ENCODE data around the gene CDKAL1.
"Not testable (repeated sequence)": the region's sequence is repeated elsewhere in the genome, so short reads cannot be mapped to it uniquely, and the experiment has no call there.

The CDKAL1 gene

DNA sequence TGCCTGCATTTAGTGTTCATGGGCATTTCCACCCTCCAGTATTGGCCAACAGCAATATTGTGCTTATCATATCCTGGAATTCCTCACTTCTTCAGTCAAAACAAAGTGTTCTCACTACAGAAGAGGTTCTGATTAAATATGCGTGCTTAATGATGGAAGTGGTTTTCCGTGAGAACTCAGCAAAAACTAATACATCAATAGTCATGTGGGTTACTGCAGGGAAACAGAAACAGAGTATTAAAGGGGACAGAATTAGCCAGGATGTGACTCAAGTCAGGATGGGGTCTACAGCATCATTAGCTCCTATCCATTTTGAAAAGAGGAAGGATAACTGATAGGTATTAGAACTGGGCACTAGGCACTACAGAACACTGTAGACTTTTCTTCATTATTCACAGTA is 384.6 kb downstream of the CDKAL1 start:
- Histone ChIP-seq H3K4me1 (ENCODE audit: insufficient read depth, low read length) (peaks cover 4% of the 10 kb centered on the region; the same call in 1 of the 2 replicates), H3K9ac (ENCODE audit: low read depth, low read length) (no peak overlapping the region), H3K36me3 (ENCODE audit: insufficient read depth, low read length) (no peaks in the 10 kb centered on the region), H3K9me3 (ENCODE audit: control insufficient read depth, insufficient read depth, low read length) (peaks cover 9% of the 10 kb centered on the region)

- peaks cover 9% of the 10 kb centered on the region for H3K9me3 ChIP-seq (ENCODE audit: control insufficient read depth, insufficient read depth, low read length)
- H3K36me3 ChIP-seq (ENCODE audit: insufficient read depth, low read length), result no peaks in the 10 kb centered on the region
- H3K9ac ChIP-seq (ENCODE audit: low read depth, low read length), result no peak overlapping the region
- H3K4me1 ChIP-seq (ENCODE audit: insufficient read depth, low read length), result peaks cover 4% of the 10 kb centered on the region; the same call in 1 of the 2 replicates
Measured at GRCh38 chr6:20919677-20920385, 385.6 kb downstream of the CDKAL1 start.

DNA sequence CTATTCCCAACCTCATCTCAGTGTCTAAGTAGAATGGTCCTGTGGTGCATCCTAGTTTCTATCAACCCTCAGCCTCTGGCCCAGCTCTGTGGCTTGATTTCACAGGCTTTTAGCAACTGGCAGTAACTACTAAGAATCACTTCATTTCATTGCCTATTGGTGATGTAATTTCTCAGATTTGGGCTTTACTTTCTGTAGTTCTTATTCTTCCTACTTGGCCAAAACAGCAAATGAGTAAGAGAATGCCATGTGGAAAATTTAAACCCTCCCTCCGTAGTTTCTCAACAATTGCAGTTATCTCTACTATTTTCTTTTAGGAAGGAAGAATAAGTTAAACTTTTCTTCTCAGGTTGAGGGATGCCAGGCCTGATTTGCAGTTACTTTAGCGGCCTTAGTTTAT is 387.3 kb downstream of the CDKAL1 start:
- no peak overlapping the region for H3K9ac ChIP-seq (ENCODE audit: low read depth, low read length)
- no peaks in the 10 kb centered on the region for H3K9me3 ChIP-seq (ENCODE audit: control insufficient read depth, insufficient read depth, low read length)
- H3K4me1 ChIP-seq (ENCODE audit: insufficient read depth, low read length), result peaks cover 4% of the 10 kb centered on the region; the same call in 1 of the 2 replicates

DNA sequence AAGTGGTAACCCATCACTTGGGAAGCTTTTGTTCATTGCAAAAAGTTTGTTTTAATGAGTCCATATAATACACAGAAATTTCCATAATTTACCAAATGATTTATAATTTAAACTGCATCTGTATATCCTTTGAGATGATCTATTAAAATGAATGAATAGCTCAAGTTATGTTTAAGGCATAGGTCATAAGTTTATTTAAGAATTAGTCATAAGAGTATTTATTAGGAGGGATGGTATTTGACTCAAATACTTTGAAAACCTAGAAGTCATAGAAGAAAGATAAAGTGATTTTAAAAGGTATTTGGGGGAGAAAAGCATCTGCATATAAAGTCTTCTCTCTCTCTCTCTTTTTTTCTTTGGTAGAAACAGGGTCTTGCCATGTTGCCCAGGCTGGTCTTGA is 388.5 kb downstream of the CDKAL1 start:
- no peaks in the 10 kb centered on the region for H3K9me3 ChIP-seq (ENCODE audit: control insufficient read depth, insufficient read depth, low read length)
- H3K9ac ChIP-seq (ENCODE audit: low read depth, low read length), result no peak overlapping the region
- H3K4me1 ChIP-seq (ENCODE audit: insufficient read depth, low read length), result peaks cover 4% of the 10 kb centered on the region; the same call in 1 of the 2 replicates
- H3K36me3 ChIP-seq (ENCODE audit: insufficient read depth, low read length), result no peaks in the 10 kb centered on the region

More for the DNA sequence above, 387.3 kb downstream of the CDKAL1 start:
- no peaks in the 10 kb centered on the region for H3K36me3 ChIP-seq (ENCODE audit: insufficient read depth, low read length)

GRCh38 chr6:20924094-20924493 is 389.8 kb downstream of the CDKAL1 start:
- not testable (repeated sequence) for H3K9me3 ChIP-seq (ENCODE audit: control insufficient read depth, insufficient read depth, low read length); H3K9ac ChIP-seq (ENCODE audit: low read depth, low read length); H3K4me1 ChIP-seq (ENCODE audit: insufficient read depth, low read length); H3K36me3 ChIP-seq (ENCODE audit: insufficient read depth, low read length)

DNA sequence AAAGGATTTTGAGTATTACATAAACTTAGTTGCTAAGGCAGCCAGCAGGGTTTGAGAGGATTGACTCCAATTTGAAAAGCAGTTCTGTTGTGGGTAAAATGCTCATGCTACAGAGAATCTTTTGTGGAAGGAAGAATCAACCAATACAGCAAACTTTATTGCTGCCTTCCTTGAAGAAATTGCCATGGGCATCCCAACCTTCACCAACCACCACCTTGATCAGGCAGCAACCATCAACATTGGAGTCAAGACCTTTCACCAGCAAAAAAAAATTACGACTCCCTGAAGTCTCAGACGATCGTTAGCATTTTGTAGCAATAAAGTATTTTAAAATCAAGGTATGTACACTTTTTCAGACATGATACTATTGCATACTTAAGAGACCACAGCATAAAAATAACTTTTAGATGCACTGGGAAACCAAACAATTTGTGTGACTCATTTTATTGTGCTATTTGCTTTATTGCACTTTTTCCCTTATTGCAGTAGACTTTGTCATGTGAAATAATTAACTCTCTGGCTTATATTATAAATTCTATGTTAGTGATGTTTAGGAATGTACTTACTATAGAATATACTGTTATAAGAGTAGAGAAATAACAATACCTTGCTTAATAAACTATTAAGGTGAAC is 390.8 kb downstream of the CDKAL1 start:
- H3K36me3 ChIP-seq (ENCODE audit: insufficient read depth, low read length), result no peaks in the 10 kb centered on the region
- H3K9me3 ChIP-seq (ENCODE audit: control insufficient read depth, insufficient read depth, low read length), result no peaks in the 10 kb centered on the region
- H3K9ac ChIP-seq (ENCODE audit: low read depth, low read length), result no peak overlapping the region
- no peaks in the 10 kb centered on the region for H3K4me1 ChIP-seq (ENCODE audit: insufficient read depth, low read length)

DNA sequence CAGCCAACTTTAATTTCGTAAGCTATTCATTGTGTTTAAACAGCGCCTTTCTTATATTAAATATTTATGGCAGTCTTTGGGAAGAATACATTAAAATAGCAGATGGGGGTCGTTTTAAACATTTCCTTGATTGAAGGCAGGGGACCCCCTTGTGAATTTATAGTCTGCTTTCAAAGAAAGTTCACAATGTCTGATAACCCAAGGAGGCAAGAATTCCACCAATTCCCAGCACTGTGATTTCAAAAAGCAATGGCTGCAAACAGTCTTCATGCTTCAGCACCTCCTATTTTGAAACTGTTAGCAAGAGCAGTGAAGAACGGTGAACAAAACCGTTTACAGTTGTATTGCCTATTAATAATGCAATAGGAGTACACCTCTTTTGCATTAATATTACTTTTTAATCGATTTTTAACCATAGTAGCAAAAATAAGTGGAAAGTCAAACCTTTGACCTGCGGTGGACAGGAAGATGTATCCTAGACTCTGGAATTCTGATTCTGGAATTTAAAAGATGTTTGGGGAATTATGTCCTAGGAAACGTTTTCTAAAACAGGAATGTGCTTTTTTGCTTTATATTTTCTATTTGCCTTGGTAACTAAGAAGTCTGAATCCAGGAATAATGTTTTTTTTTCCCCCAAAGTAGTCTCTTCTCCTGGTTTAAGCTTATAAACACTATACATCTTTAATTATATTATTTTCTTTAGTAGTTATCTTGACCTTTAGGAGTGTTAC is 393.0 kb downstream of the CDKAL1 start:
- no peak overlapping the region for H3K9ac ChIP-seq (ENCODE audit: low read depth, low read length)
- no peaks in the 10 kb centered on the region for H3K9me3 ChIP-seq (ENCODE audit: control insufficient read depth, insufficient read depth, low read length)
- no peaks in the 10 kb centered on the region for H3K36me3 ChIP-seq (ENCODE audit: insufficient read depth, low read length)
- H3K4me1 ChIP-seq (ENCODE audit: insufficient read depth, low read length), result 0 out of 2 replicates have a peak, but pooled peaks cover 2% of the 10 kb centered on the region

DNA sequence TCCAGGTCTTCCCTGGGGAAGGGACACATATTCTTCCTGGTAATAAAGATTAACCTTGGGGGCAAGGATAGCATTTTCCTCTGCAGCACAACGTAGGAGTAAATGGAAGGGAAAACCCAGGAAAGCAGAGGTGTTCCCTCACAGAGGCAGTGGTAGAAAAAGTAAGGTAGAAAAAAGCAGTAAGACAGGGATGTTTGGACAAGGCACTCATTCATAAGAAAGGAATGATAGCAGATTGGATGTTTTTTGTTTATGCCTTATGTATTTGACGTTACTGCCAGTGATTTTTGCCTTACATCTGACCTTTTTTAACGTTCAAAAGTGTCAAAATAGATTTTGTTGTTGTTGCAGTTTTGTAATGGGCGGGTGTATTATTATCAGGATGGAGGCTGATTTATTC is 395.0 kb downstream of the CDKAL1 start:
- Histone ChIP-seq H3K9ac (ENCODE audit: low read depth, low read length) (no peak overlapping the region), H3K36me3 (ENCODE audit: insufficient read depth, low read length) (no peaks in the 10 kb centered on the region), H3K4me1 (ENCODE audit: insufficient read depth, low read length) (0 out of 2 replicates have a peak, but pooled peaks cover 10% of the 10 kb centered on the region), H3K9me3 (ENCODE audit: control insufficient read depth, insufficient read depth, low read length) (no peaks in the 10 kb centered on the region)

- no peak overlapping the region for H3K9ac ChIP-seq (ENCODE audit: low read depth, low read length)
- 0 out of 2 replicates have a peak, but pooled peaks cover 10% of the 10 kb centered on the region for H3K4me1 ChIP-seq (ENCODE audit: insufficient read depth, low read length)
- no peaks in the 10 kb centered on the region for H3K9me3 ChIP-seq (ENCODE audit: control insufficient read depth, insufficient read depth, low read length)
- H3K36me3 ChIP-seq (ENCODE audit: insufficient read depth, low read length), result no peaks in the 10 kb centered on the region
Measured at GRCh38 chr6:20931093-20931492, 396.8 kb downstream of the CDKAL1 start.

DNA sequence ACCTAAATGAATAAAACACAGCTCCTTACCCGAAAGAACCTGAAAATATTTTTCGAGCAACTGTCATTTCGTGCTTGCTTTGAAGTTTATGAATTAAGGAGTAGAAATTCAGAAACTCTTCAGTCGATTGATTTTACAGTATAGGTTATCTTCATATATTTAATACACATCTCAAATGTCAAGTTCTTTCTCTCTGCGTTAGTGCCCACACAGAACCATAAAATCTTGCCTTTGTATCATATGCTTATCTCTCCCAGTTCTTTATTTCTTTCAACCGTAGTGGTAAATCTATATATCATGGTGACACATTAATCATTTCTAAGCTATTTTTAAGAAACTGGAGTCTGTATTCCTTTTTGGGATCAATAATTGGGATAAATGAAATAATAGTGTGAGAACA is 397.5 kb downstream of the CDKAL1 start:
- Histone ChIP-seq H3K4me1 (ENCODE audit: insufficient read depth, low read length) (0 out of 2 replicates have a peak, but pooled peaks cover 10% of the 10 kb centered on the region), H3K36me3 (ENCODE audit: insufficient read depth, low read length) (no peaks in the 10 kb centered on the region), H3K9ac (ENCODE audit: low read depth, low read length) (no peak overlapping the region), H3K9me3 (ENCODE audit: control insufficient read depth, insufficient read depth, low read length) (no peaks in the 10 kb centered on the region)

GRCh38 chr6:20932284-20932683 is 398.0 kb downstream of the CDKAL1 start:
- Histone ChIP-seq H3K4me1 (ENCODE audit: insufficient read depth, low read length) (0 out of 2 replicates have a peak, but pooled peaks cover 10% of the 10 kb centered on the region), H3K9me3 (ENCODE audit: control insufficient read depth, insufficient read depth, low read length) (no peaks in the 10 kb centered on the region), H3K9ac (ENCODE audit: low read depth, low read length) (no peak overlapping the region), H3K36me3 (ENCODE audit: insufficient read depth, low read length) (no peaks in the 10 kb centered on the region)

DNA sequence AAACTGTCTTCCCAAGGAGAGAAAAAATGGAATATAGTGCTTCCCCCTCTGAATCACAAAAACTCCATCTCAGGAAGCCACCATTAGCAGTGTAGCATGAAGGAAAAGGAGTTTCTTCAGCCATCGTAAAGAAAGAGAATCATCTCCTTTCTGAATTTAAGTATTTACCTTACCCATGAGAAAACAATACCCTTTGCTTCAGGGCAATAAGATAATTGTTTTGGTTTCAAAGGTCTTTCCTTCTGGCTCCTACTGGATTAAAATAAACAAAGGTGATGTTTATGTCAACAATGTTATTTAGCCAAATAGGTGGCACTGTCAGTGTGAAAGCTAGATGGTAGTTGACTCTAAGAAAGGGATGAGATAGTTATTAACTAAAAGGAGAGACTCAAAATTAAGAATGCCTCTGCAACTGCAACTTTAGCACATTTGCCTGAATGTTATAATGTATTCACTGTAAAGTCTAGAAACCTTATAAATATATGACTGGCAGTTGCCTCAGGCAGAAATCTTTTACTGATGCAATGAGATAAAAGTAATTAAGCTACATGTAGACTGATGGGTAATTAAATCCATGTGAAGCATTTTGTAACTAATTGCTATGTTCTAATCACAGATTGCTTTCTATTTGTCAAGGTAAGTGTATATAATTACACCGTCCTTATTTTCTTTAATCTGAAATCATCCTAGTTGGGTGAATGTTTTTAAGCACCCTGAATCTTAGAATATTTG is 399.0 kb downstream of the CDKAL1 start:
- H3K9me3 ChIP-seq (ENCODE audit: control insufficient read depth, insufficient read depth, low read length), result no peaks in the 10 kb centered on the region
- no peak overlapping the region for H3K9ac ChIP-seq (ENCODE audit: low read depth, low read length)
- 0 out of 2 replicates have a peak, but pooled peaks cover 10% of the 10 kb centered on the region for H3K4me1 ChIP-seq (ENCODE audit: insufficient read depth, low read length)
- no peaks in the 10 kb centered on the region for H3K36me3 ChIP-seq (ENCODE audit: insufficient read depth, low read length)

DNA sequence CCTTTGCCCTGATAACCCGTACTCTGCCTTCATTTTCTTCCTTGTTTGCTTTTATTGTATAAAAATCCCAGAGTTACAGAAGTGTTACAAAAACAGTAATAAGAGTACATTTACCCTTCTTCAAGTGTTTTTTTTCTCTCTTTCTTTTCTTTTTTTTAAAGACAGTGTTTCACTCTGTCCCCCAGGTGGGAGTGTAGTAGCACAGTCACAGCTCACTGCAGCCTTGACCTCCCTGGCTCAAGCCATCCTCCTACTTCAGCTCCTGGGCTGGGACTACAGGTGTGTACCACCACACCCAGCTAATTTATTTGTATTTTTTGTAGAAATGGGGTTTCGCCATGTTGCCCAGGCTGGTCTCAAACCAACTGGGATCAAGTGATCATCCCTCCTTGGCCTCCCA is 402.7 kb downstream of the CDKAL1 start:
- Histone ChIP-seq H3K4me1 (ENCODE audit: insufficient read depth, low read length) (peaks cover 16% of the 10 kb centered on the region; the same call in 1 of the 2 replicates), H3K9ac (ENCODE audit: low read depth, low read length) (no peak overlapping the region), H3K36me3 (ENCODE audit: insufficient read depth, low read length) (no peaks in the 10 kb centered on the region), H3K9me3 (ENCODE audit: control insufficient read depth, insufficient read depth, low read length) (no peaks in the 10 kb centered on the region)

DNA sequence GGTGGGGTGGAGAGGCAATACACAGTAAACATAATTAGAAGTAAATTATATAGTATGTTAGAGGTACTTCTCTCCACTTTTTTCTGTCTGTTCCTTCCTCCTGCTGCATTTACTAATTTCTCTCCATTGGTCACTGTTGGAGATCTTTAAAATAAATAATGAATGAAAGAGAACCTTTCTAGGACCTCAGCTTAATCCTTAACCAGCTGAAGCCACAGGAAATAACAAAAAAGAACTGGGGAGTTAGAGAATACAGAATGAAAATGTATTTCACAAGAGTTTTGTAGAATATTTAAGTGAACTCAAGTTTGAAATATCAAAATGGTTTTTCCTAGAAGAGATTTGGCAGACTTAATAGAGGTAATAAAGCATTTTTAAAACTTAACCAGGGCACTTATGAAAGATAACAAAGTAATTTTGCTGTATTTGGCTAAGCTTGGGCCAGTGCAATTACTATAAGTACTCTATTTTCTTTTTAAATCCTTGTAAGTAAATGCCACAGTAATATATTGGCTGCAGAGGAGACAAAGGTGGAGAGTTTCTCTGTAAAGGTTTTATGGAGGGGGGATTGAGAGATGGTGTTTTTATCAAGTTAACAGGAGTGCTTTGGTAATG is 405.0 kb downstream of the CDKAL1 start:
- Histone ChIP-seq H3K9ac (ENCODE audit: low read depth, low read length) (no peak overlapping the region), H3K9me3 (ENCODE audit: control insufficient read depth, insufficient read depth, low read length) (no peaks in the 10 kb centered on the region), H3K4me1 (ENCODE audit: insufficient read depth, low read length) (peaks cover 7% of the 10 kb centered on the region; the same call in 1 of the 2 replicates), H3K36me3 (ENCODE audit: insufficient read depth, low read length) (no peaks in the 10 kb centered on the region)
